H1 (cell line): ENCODE results near the gene SHQ1. TPM values are rescaled to one million over a fixed set of nuclear protein-coding genes. Genes with fewer than 3 reads are reported as not detected.

Experiments used
- CTCF ChIA-PET: fragments of 300-600 bp; sonication (Branson Sonifier 250); formaldehyde crosslinking; loops from one replicate; lab custom pipeline; 2021; ENCODE audit not compliant: partially characterized antibody; lab: Charles Lee
- POLR2A ChIA-PET: fragments of 300-600 bp; sonication (Branson Sonifier 250); formaldehyde crosslinking; loops from one replicate; lab custom pipeline; 2021; ENCODE audit warnings: inconsistent platforms; ENCODE audit not compliant: partially characterized antibody; lab: Charles Lee
- DNase-seq, 2 experiments: peaks; one replicate each; pipeline versions ENCODE4 v3.0.0 to v3.0.0-alpha.2; 2010 to 2022; ENCODE audit warnings: low spot score in 2 of 2, low read depth in 1 of 2, mixed read lengths in 1 of 2
- FAIRE-seq: peaks from 2 replicates; lab custom pipeline; 2011; peaks lifted over from hg19 to GRCh38; lab: Jason Lieb, UNC
- H2AFZ ChIP-seq: 2 replicates; pipeline ENCODE4 v1.8.1; 2012; ENCODE audit warnings: low read length, inconsistent platforms
- H2AK5ac ChIP-seq: 2 replicates; pipeline ENCODE4 v1.6.1; 2013; ENCODE audit warnings: low read depth, low read length
- H2BK120ac ChIP-seq: replicated peaks from 2 replicates; pipeline ENCODE3; 2013; ENCODE audit warnings: low read depth, low read length, inconsistent platforms
- H2BK12ac ChIP-seq: 2 replicates; pipeline ENCODE4 v1.6.1; 2013; ENCODE audit warnings: low read depth, low read length
- H2BK15ac ChIP-seq: 2 replicates; pipeline ENCODE4 v1.6.1; 2013; ENCODE audit warnings: low read length
- H2BK20ac ChIP-seq: 2 replicates; pipeline ENCODE4 v1.6.1; 2013; ENCODE audit warnings: low read length
- H2BK5ac ChIP-seq: 2 replicates; pipeline ENCODE4 v1.6.1; 2013; ENCODE audit warnings: low read depth, low read length
- H3K14ac ChIP-seq: 2 replicates; pipeline ENCODE4 v1.6.1; 2013; ENCODE audit warnings: inconsistent platforms; ENCODE audit not compliant: insufficient read length
- H3K18ac ChIP-seq: 2 replicates; pipeline ENCODE4 v1.6.1; 2013; ENCODE audit warnings: low read length; ENCODE audit errors: extremely low read depth
- H3K23ac ChIP-seq: 2 replicates; pipeline ENCODE4 v1.6.1; 2013; ENCODE audit warnings: inconsistent platforms; ENCODE audit not compliant: insufficient read length
- H3K23me2 ChIP-seq: 2 replicates; pipeline ENCODE4 v1.6.1; 2013; ENCODE audit warnings: low read depth, low read length
- H3K27ac ChIP-seq: 2 replicates; pipeline ENCODE4 v1.6.1; 2011; ENCODE audit warnings: low read depth, low read length, inconsistent platforms
- H3K27me3 ChIP-seq, 4 experiments: replicated peaks in 1 of 4; 1 replicate in 1 of 4; 2 replicates in 3 of 4; pipeline versions ENCODE4 v1.6.1 to v1.8.1; 2011 to 2013; ENCODE audit warnings: low read length in 3 of 4, mild to moderate bottlenecking in 3 of 4, inconsistent platforms in 2 of 4, mixed read lengths in 2 of 4, moderate library complexity in 1 of 4; ENCODE audit not compliant: control insufficient read depth in 3 of 4, insufficient read depth in 3 of 4; ENCODE audit errors: extremely low read depth in 1 of 4
- H3K36me3 ChIP-seq, 4 experiments: 2 replicates each; pipeline versions ENCODE4 v1.6.1 to v1.8.1; 2011 to 2013; ENCODE audit warnings: mild to moderate bottlenecking in 4 of 4, low read length in 3 of 4, moderate library complexity in 2 of 4, control low read depth in 1 of 4, inconsistent platforms in 1 of 4; ENCODE audit not compliant: insufficient read depth in 4 of 4, control insufficient read depth in 2 of 4
- H3K4ac ChIP-seq: replicated peaks from 2 replicates; pipeline ENCODE3; 2013; ENCODE audit warnings: low read length, low read depth, mixed read lengths, inconsistent platforms; ENCODE audit not compliant: insufficient read length
- H3K4me1 ChIP-seq, 4 experiments: replicated peaks in 1 of 4; 1 replicate in 1 of 4; 2 replicates in 3 of 4; pipeline versions ENCODE4 v1.6.1 to v1.8.1; 2011 to 2013; ENCODE audit warnings: low read length in 3 of 4, inconsistent platforms in 2 of 4, mixed read lengths in 1 of 4; ENCODE audit not compliant: insufficient read depth in 4 of 4, control insufficient read depth in 3 of 4
- H3K4me2 ChIP-seq, 2 experiments: 2 replicates each; pipeline versions ENCODE4 v1.6.1 to v1.8.1; 2011 to 2013; ENCODE audit warnings: low read depth in 2 of 2, low read length in 2 of 2, control low read depth in 1 of 2, inconsistent platforms in 1 of 2, mild to moderate bottlenecking in 1 of 2; ENCODE audit not compliant: insufficient read depth in 1 of 2
- H3K4me3 ChIP-seq, 4 experiments: fragments of 200-600, 300-600 bp in 1 of 4; sonication (generic), shearing (Covaris generic), sonication (Bioruptor Twin) in 1 of 4; 2 replicates each; pipeline versions ENCODE4 v1.5.1 to v1.8.1; 2011 to 2016; ENCODE audit warnings: low read length in 4 of 4, low read depth in 3 of 4, control low read depth in 2 of 4, inconsistent platforms in 2 of 4, mild to moderate bottlenecking in 2 of 4, mixed read lengths in 1 of 4, moderate library complexity in 1 of 4; ENCODE audit not compliant: insufficient read depth in 2 of 4; ENCODE audit errors: extremely low read depth in 1 of 4
- H3K56ac ChIP-seq: replicated peaks from 2 replicates; pipeline ENCODE3; 2013; ENCODE audit warnings: low read depth, mild to moderate bottlenecking, mixed read lengths, low read length, inconsistent platforms; ENCODE audit not compliant: insufficient read length
- H3K79me1 ChIP-seq: 2 replicates; pipeline ENCODE4 v1.6.1; 2013; ENCODE audit warnings: low read depth, low read length, control low read depth
- H3K79me2 ChIP-seq, 2 experiments: 2 replicates each; pipeline versions ENCODE4 v1.6.1 to v1.8.1; 2012 to 2013; ENCODE audit warnings: low read length in 2 of 2, mild to moderate bottlenecking in 2 of 2, inconsistent platforms in 1 of 2; ENCODE audit not compliant: insufficient read depth in 2 of 2, control insufficient read depth in 1 of 2
- H3K9ac ChIP-seq, 4 experiments: replicated peaks in 1 of 4; 1 replicate in 1 of 4; 2 replicates in 3 of 4; pipeline versions ENCODE4 v1.6.1 to v1.8.1; 2011 to 2013; ENCODE audit warnings: low read depth in 3 of 4, low read length in 3 of 4, control low read depth in 2 of 4, mild to moderate bottlenecking in 2 of 4, moderate library complexity in 2 of 4, inconsistent platforms in 1 of 4; ENCODE audit errors: extremely low read depth in 1 of 4
- H3K9me3 ChIP-seq, 2 experiments: 2 replicates each; pipeline versions ENCODE4 v1.6.1 to v1.8.1; 2012 to 2013; ENCODE audit warnings: mild to moderate bottlenecking in 2 of 2, moderate library complexity in 2 of 2, control low read depth in 1 of 2, inconsistent platforms in 1 of 2, low read depth in 1 of 2, low read length in 1 of 2, mixed read lengths in 1 of 2; ENCODE audit not compliant: insufficient read depth in 2 of 2
- H4K20me1 ChIP-seq, 2 experiments: replicated peaks in 1 of 2; 2 replicates each; pipeline versions ENCODE3 to v1.8.1; 2011 to 2013; ENCODE audit warnings: inconsistent platforms in 2 of 2, low read length in 2 of 2, mild to moderate bottlenecking in 1 of 2; ENCODE audit not compliant: insufficient read depth in 2 of 2, control insufficient read depth in 1 of 2
- H4K5ac ChIP-seq: 2 replicates; pipeline ENCODE4 v1.6.1; 2013; ENCODE audit warnings: low read length, low read depth, mixed read lengths, inconsistent platforms; ENCODE audit not compliant: insufficient read length
- H4K8ac ChIP-seq: 2 replicates; pipeline ENCODE4 v1.8.0; 2013; ENCODE audit warnings: mild to moderate bottlenecking, moderate library complexity, low read length, inconsistent platforms; ENCODE audit not compliant: insufficient read depth; ENCODE audit errors: extremely low read depth
- H4K91ac ChIP-seq: replicated peaks from 2 replicates; pipeline ENCODE3; 2013; ENCODE audit warnings: low read length, mixed read lengths, inconsistent platforms; ENCODE audit not compliant: insufficient read length
- BCL11A ChIP-seq, 2 experiments: IDR thresholded peaks; one replicate each; pipeline ENCODE4 v1.6.1; 2011; ENCODE audit warnings: low read depth in 2 of 2, low read length in 2 of 2, mild to moderate bottlenecking in 2 of 2
- WGBS, 2 experiments: shearing (Covaris generic) in 1 of 2; methylation state at CpG; one replicate each; pipeline versions ENCODE4 v1.1.6 to v1.1.7; 2013 to 2015; ENCODE audit warnings: low lambda C conversion rate in 2 of 2, mixed read lengths in 2 of 2, inconsistent platforms in 1 of 2, low coverage in 1 of 2, missing lambda C conversion rate in 1 of 2; ENCODE audit not compliant: insufficient replicate concordance in 2 of 2, insufficient coverage in 1 of 2, insufficient read length in 1 of 2; ENCODE audit errors: extremely low coverage in 1 of 2, missing lambda C conversion rate in 1 of 2; 5-methylcytosine and 5-hydroxymethylcytosine counted together
- polyA plus RNA-seq, 7 experiments: library from polyadenylated mRNA; depleted of rRNA in 3 of 7; stranded (reverse) in 5 of 7; unstranded in 2 of 7; fragments of >200 nt in 5 of 7; fragments of 200-250 nt in 2 of 7; gene quantifications; 1 replicate in 5 of 7; 2 replicates in 1 of 7; 4 replicates in 1 of 7; pipeline versions ENCODE4 v1.2.1 to v1.2.3, GENCODE V29; 2011 to 2013; ENCODE audit warnings: missing spikeins in 2 of 7, mixed read lengths in 2 of 7
- total RNA-seq: library from RNA; stranded (reverse); fragmentation: NEBNext Ultra II Directional; extraction: Animal tissue kit (Norgen Biotek cat#: 25700); gene quantifications from 2 replicates; pipeline ENCODE4 v1.2.1, GENCODE V29; 2021

Gene SHQ1
- total and polyA plus RNA-seq, 2 of the 8 experiments (the other 6 are each of a cell fraction or from before 2014, with no cell fraction given) = 10.7 to 34.4 TPM

- no peak for TF ChIP-seq BCL11A (IDR thresholded peaks at IDR 0.05; ENCODE audit: low read depth in 2 of 2, low read length in 2 of 2)
- no peak for FAIRE-seq
- H3K14ac ChIP-seq = no peak overlapping the region
Measured at GRCh38 chr3:72786668-72787067, 61.6 kb downstream of the SHQ1 start.

More at GRCh38 chr3:72786668-72787067, 61.6 kb downstream of the SHQ1 start:
- CTCF ChIA-PET = interaction anchor here (0.6 to 1.8 kb wide), 2 partner anchors 270 to 1605 kb away, joined by 3 read pairs; no protein-coding TSS in a partner anchor
- Histone ChIP-seq H4K8ac (no peak overlapping the region), H3K79me1 (peaks cover 2% of the 10 kb centered on the region), H3K56ac (no peak overlapping the region), H3K4me3 (no peak overlapping the region), H3K9me3 (peaks cover 0 to 11% of the 10 kb centered on the region in 2 experiments; a peak in 1 of 4 replicates), H3K9ac (no peak overlapping the region), H3K27ac (no peak overlapping the region), H2AFZ (no peak overlapping the region), H3K4ac (no peak overlapping the region), H3K4me2 (no peak overlapping the region), H3K18ac (no peak overlapping the region), H3K23ac (no peak overlapping the region), H4K91ac (no peak overlapping the region), H3K27me3 (no peaks in the 10 kb centered on the region), H3K36me3 (peaks cover 0 to 8% (median under 1%) of the 10 kb centered on the region in 4 experiments; a peak in 3 of 8 replicates), H3K4me1 (peaks cover 0 to 5% (median 2%) of the 10 kb centered on the region in 4 experiments; a peak in 3 of 7 replicates), H3K23me2 (no peaks in the 10 kb centered on the region), H2BK15ac (no peak overlapping the region), H3K79me2 (no peaks in the 10 kb centered on the region), H4K5ac (no peak overlapping the region), H2BK20ac (no peak overlapping the region), H2AK5ac (no peak overlapping the region), H2BK120ac (no peak overlapping the region), H4K20me1 (peaks cover 0 to 2% of the 10 kb centered on the region in 2 experiments), H2BK5ac (no peak overlapping the region), H2BK12ac (no peak overlapping the region)
- POLR2A ChIA-PET = interaction anchor here (1.3 kb wide), 1 partner anchor 199 kb away, joined by 3 read pairs; no protein-coding TSS in a partner anchor
- 94% methylated on average over 3 of the region's 3 CpGs; no CpG with 5 or more reads in 1 of the 2 experiments for WGBS, 2 experiments
- no peak for DNase-seq
